Ascending aorta (tissue), 2 donors: ENCODE measurements around the gene AP1B1. TPM values are rescaled to one million over a fixed set of nuclear protein-coding genes. Genes with fewer than 3 reads are reported as not detected.

Experiments used
- DNase-seq, 2 donors: peaks; one replicate each; pipeline ENCODE4 v3.0.0-alpha.2; 2019; ENCODE audit warnings: low spot score in 2 of 2
- H3K27ac ChIP-seq, 2 donors: fragments of 200-600 bp; sonication (generic); one replicate each; pipeline ENCODE4 v1.5.1; 2016 to 2017; ENCODE audit warnings: mild to moderate bottlenecking in 1 of 2
- H3K27me3 ChIP-seq: fragments of 200-600 bp; sonication (generic); one replicate; pipeline ENCODE4 v1.5.1; 2017
- H3K36me3 ChIP-seq, 2 donors: fragments of 200-600 bp; sonication (generic); one replicate each; pipeline ENCODE4 v1.5.1; 2016
- H3K4me1 ChIP-seq, 2 donors: fragments of 200-600 bp; sonication (generic); one replicate each; pipeline ENCODE4 v1.5.1; 2016 to 2017; ENCODE audit warnings: mild to moderate bottlenecking in 1 of 2
- H3K4me3 ChIP-seq, 2 donors: fragments of 200-600 bp; sonication (generic); one replicate each; pipeline ENCODE4 v1.5.1; 2016 to 2017; ENCODE audit warnings: mild to moderate bottlenecking in 1 of 2
- H3K9me3 ChIP-seq, 2 donors: fragments of 200-600 bp; sonication (generic); one replicate each; pipeline ENCODE4 v1.5.1; 2016
- CTCF ChIP-seq, 3 experiments: fragments of 200-600 bp in 2 of 3; fragments of 450-650 bp in 1 of 3; sonication (generic) in 2 of 3; IDR thresholded peaks; one replicate each; pipeline ENCODE4 v1.5.1; 2016 to 2019; ENCODE audit warnings: antibody characterized with exemption in 3 of 3, mild to moderate bottlenecking in 1 of 3, moderate library complexity in 1 of 3
- intact Hi-C: fragments of 100-400 bp; cut with DNase I; formaldehyde crosslinking; loops from one replicate; pipeline ENCODE4 v1.15.1; 2023
- total RNA-seq: library from RNA; depleted of rRNA; stranded (reverse); fragments of >200 nt; gene quantifications from one replicate; pipeline ENCODE4 v1.1.0, GENCODE V29; 2016

The AP1B1 gene
- total RNA-seq, 1 donor from 2014 or later = 86.4 TPM

GRCh38 chr22:29310863-29311339 lies 77.5 kb downstream of the AP1B1 start:
- H3K27ac ChIP-seq = peak overlapping the region; percentile 69 to 87
- TF ChIP-seq CTCF (IDR thresholded peaks at IDR 0.05) = no peak
- intact Hi-C loops = loop anchor here (1.0 kb wide), 1 partner anchor 242 kb away; the partner anchor contains the start of gene THOC5
- DNase-seq = peak; percentile 92 to 99
- peaks cover 12% of the 10 kb centered on the region for H3K27me3 ChIP-seq
- no peaks in the 10 kb centered on the region for H3K9me3 ChIP-seq
- peaks cover 35 to 61% of the 10 kb centered on the region in 2 donors for H3K4me1 ChIP-seq
- H3K36me3 ChIP-seq = no peaks in the 10 kb centered on the region
- peak overlapping the region in 1 of 2 donors; percentile 55 for H3K4me3 ChIP-seq

GRCh38 chr22:29310065-29310862 lies 78.1 kb downstream of the AP1B1 start:
- peak overlapping the region in 1 of 2 donors; percentile 39 for H3K4me3 ChIP-seq

GRCh38 chr22:29309332-29310064 lies 78.9 kb downstream of the AP1B1 start:
- Histone ChIP-seq H3K4me3 (peak overlapping the region; percentile 2 to 80), H3K36me3 (no peaks in the 10 kb centered on the region), H3K27me3 (peaks cover 6% of the 10 kb centered on the region), H3K27ac (peak overlapping the region; percentile 68 to 87), H3K9me3 (no peaks in the 10 kb centered on the region), H3K4me1 (peaks cover 31 to 53% of the 10 kb centered on the region in 2 donors)
- intact Hi-C loops = no loop called here
- TF ChIP-seq CTCF (IDR thresholded peaks at IDR 0.05) = no peak
- DNase-seq = no peak

More at GRCh38 chr22:29310065-29310862, 78.1 kb downstream of the AP1B1 start:
- Histone ChIP-seq H3K36me3 (no peaks in the 10 kb centered on the region), H3K27me3 (peaks cover 6% of the 10 kb centered on the region), H3K9me3 (no peaks in the 10 kb centered on the region), H3K4me1 (peaks cover 31 to 58% of the 10 kb centered on the region in 2 donors), H3K27ac (peak overlapping the region; percentile 68 to 87)
- DNase-seq = no peak
- TF ChIP-seq CTCF (IDR thresholded peaks at IDR 0.05) = no peak
- intact Hi-C loops = no loop called here

GRCh38 chr22:29308791-29309262 lies 79.5 kb downstream of the AP1B1 start:
- Histone ChIP-seq H3K27ac (peak overlapping the region; percentile 83 to 87), H3K4me1 (peaks cover 31 to 47% of the 10 kb centered on the region in 2 donors), H3K36me3 (no peaks in the 10 kb centered on the region), H3K27me3 (peaks cover under 1% of the 10 kb centered on the region), H3K9me3 (no peaks in the 10 kb centered on the region), H3K4me3 (peak overlapping the region; percentile 2 to 80)
- intact Hi-C loops = no loop called here
- no peak for DNase-seq
- no peak for TF ChIP-seq CTCF (IDR thresholded peaks at IDR 0.05)

GRCh38 chr22:29308148-29308790 lies 80.1 kb downstream of the AP1B1 start:
- intact Hi-C loops = no loop called here
- Histone ChIP-seq H3K4me3 (peak overlapping the region; percentile 80 to 99), H3K4me1 (peaks cover 26 to 43% of the 10 kb centered on the region in 2 donors)

More at GRCh38 chr22:29308148-29308790, 80.1 kb downstream of the AP1B1 start:
- TF ChIP-seq CTCF (IDR thresholded peaks at IDR 0.05) = no peak
- DNase-seq = no peak
- H3K36me3 ChIP-seq = no peaks in the 10 kb centered on the region
- no peaks in the 10 kb centered on the region for H3K27me3 ChIP-seq
- peak overlapping the region; percentile 83 to 87 for H3K27ac ChIP-seq
- no peaks in the 10 kb centered on the region for H3K9me3 ChIP-seq
